ENCODE results near the gene CLVS2. TPM values are rescaled to one million over a fixed set of nuclear protein-coding genes. Genes with fewer than 3 reads are reported as not detected.

The CLVS2 gene
- total RNA-seq, 1 donor from 2014 or later, result 0.28 TPM

DNA sequence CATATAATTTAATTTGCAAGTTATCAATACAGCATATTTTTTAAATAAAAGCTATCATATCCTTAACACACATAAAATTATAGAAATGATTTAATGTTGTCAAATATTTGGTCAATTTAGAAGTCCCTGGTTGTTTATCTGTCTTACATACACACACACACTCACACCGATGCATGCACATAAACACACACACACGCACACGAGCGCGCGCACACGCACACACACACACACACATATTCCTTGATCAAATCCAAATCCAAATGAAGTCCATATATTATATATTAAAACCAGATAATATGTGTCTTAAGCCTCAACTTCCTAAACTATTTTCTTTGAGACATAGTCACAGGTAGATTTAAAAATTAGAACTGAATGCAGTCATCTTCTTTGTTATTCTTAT, 120.3 kb downstream of the CLVS2 start:
- TF ChIP-seq, protein P1, sequence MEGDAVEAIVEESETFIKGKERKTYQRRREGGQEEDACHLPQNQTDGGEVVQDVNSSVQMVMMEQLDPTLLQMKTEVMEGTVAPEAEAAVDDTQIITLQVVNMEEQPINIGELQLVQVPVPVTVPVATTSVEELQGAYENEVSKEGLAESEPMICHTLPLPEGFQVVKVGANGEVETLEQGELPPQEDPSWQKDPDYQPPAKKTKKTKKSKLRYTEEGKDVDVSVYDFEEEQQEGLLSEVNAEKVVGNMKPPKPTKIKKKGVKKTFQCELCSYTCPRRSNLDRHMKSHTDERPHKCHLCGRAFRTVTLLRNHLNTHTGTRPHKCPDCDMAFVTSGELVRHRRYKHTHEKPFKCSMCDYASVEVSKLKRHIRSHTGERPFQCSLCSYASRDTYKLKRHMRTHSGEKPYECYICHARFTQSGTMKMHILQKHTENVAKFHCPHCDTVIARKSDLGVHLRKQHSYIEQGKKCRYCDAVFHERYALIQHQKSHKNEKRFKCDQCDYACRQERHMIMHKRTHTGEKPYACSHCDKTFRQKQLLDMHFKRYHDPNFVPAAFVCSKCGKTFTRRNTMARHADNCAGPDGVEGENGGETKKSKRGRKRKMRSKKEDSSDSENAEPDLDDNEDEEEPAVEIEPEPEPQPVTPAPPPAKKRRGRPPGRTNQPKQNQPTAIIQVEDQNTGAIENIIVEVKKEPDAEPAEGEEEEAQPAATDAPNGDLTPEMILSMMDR (IDR thresholded peaks at IDR 0.05; ENCODE audit: unreplicated experiment), result no peak
- Mint-ChIP-seq H3K9me3 (ENCODE audit: unreplicated experiment) (no peaks in the 10 kb centered on the region), H3K4me3 (ENCODE audit: unreplicated experiment) (no peak overlapping the region), H3K36me3 (ENCODE audit: low read depth, unreplicated experiment) (no peaks in the 10 kb centered on the region), H3K27me3 (ENCODE audit: unreplicated experiment) (no peaks in the 10 kb centered on the region), H3K27ac (ENCODE audit: unreplicated experiment) (no peak overlapping the region), H3K4me1 (ENCODE audit: unreplicated experiment) (no peaks in the 10 kb centered on the region)
- DNase-seq (ENCODE audit: low spot score), result no peak

DNA sequence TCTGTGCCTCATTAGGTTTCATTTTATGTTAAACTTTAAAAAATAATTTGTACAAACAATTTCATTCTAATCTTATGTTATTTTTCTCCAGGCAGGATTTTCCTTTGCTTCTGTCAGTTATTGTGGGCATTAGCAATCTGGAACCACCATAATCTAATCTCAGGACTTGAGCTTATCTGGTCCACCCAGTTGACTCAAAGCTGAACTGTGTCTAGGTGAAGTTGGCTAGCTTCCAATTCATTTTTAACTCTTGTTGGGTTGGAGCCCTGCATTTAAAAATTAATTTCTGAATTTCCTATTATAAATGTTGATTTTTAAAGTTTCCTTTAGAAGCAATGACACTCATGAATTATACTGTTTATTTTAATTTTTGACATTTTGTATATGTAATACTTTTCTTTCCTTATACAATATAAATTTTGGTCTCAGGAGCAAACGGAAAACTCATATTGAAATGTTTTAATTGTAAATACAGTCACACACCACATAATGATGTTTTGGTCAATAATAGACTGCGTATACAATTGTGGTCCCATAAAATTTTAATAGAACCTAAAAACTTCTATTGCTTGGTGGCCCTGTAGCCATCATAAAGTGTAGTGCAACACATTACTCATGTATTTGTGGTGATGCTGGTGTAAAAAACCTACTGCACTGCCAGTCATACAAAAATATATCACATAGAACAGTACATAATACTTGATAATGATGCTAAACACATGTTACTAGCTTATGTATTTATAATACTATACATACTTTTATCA, 121.3 kb downstream of the CLVS2 start:
- H3K27me3 Mint-ChIP-seq (ENCODE audit: unreplicated experiment), result no peaks in the 10 kb centered on the region
- TF ChIP-seq, protein P1 (IDR thresholded peaks at IDR 0.05; ENCODE audit: unreplicated experiment), result no peak
- no peaks in the 10 kb centered on the region for H3K36me3 Mint-ChIP-seq (ENCODE audit: low read depth, unreplicated experiment)
- H3K27ac Mint-ChIP-seq (ENCODE audit: unreplicated experiment), result no peak overlapping the region
- no peak overlapping the region for H3K4me3 Mint-ChIP-seq (ENCODE audit: unreplicated experiment)
- H3K9me3 Mint-ChIP-seq (ENCODE audit: unreplicated experiment), result no peaks in the 10 kb centered on the region
- no peak for DNase-seq (ENCODE audit: low spot score)
- H3K4me1 Mint-ChIP-seq (ENCODE audit: unreplicated experiment), result no peaks in the 10 kb centered on the region

DNA sequence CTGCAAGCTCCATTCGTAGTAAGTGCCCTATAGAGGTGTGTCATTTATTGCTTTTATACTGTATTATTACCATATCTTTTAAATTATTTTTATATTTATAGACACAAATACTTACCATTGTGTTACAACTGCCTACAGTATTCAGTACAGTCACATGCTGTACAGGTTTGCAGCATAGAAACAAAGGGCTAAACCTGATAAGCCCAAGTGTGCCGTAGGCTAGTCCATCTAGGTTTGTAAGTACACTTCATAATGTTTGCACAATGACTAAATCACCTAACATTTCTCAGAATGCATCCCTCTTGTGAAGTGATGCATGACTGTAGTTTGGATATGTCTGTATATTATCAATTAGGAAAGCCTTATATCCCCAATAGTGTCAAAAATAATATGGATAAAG, 122.8 kb downstream of the CLVS2 start:
- Mint-ChIP-seq H3K9me3 (ENCODE audit: unreplicated experiment) (no peaks in the 10 kb centered on the region), H3K27me3 (ENCODE audit: unreplicated experiment) (no peaks in the 10 kb centered on the region), H3K27ac (ENCODE audit: unreplicated experiment) (no peak overlapping the region), H3K4me3 (ENCODE audit: unreplicated experiment) (no peak overlapping the region), H3K36me3 (ENCODE audit: low read depth, unreplicated experiment) (no peaks in the 10 kb centered on the region), H3K4me1 (ENCODE audit: unreplicated experiment) (no peaks in the 10 kb centered on the region)
- TF ChIP-seq, protein P1 (IDR thresholded peaks at IDR 0.05; ENCODE audit: unreplicated experiment), result no peak
- no peak for DNase-seq (ENCODE audit: low spot score)

Other genes with a start within 250 kb of the CLVS2 start
- 3.6 TPM for gene FABP7, start 216.5 kb upstream of the CLVS2 start, total RNA-seq (ENCODE audit: unreplicated experiment)
- 10.3 TPM for gene SMPDL3A, start 207.0 kb upstream of the CLVS2 start, total RNA-seq (ENCODE audit: unreplicated experiment)